K562 (cell line): Measurements from ENCODE around the gene FARP2. TPM values are rescaled to one million over a fixed set of nuclear protein-coding genes. Genes with fewer than 3 reads are reported as not detected.

ENCODE experiments used
- CBX3 ChIP-seq, 2 experiments: IDR thresholded peaks; 1 replicate in 1 of 2; 2 replicates in 1 of 2; pipeline ENCODE4 v1.6.1; 2012; ENCODE audit warnings: inconsistent platforms in 2 of 2, low read length in 2 of 2, borderline replicate concordance in 1 of 2, control low read depth in 1 of 2
- STAT5A ChIP-seq: IDR thresholded peaks from 2 replicates; pipeline ENCODE4 v1.6.1; 2012; ENCODE audit warnings: low read length, inconsistent platforms, borderline replicate concordance
- TEAD1 ChIP-seq, 2 experiments: fragments of 450-650 bp in 1 of 2; sonication (generic) in 1 of 2; formaldehyde crosslinking; IDR thresholded peaks; 2 replicates each; pipeline versions ENCODE4 v1.4.0 to v1.8.0; 2020 to 2022; ENCODE audit warnings: mild to moderate bottlenecking in 2 of 2, missing genetic modification reagents in 1 of 2
- ZBTB7A ChIP-seq: IDR thresholded peaks from 2 replicates; pipeline ENCODE4 v1.6.1; 2011; ENCODE audit warnings: low read depth, mild to moderate bottlenecking, low read length, moderate library complexity, borderline replicate concordance; ENCODE audit not compliant: control insufficient read depth
- ZNF717 ChIP-seq: fragments of 250-450 bp; sonication (Bioruptor Pico); IDR thresholded peaks from 2 replicates; pipeline ENCODE4 v1.5.0; 2021
- polyA plus RNA-seq, 8 experiments: library from polyadenylated mRNA; depleted of rRNA in 4 of 8; stranded (reverse) in 5 of 8; unstranded in 3 of 8; fragments of >200 nt; fragmentation: Nextera tagmentation in 2 of 8; fragmentation: Illumina TruSeq in 1 of 8; extraction: Ambion mirVana in 2 of 8; extraction: Trizol in 1 of 8; gene quantifications; 2 replicates each; pipeline versions ENCODE4 v1.2.1 to v1.2.3, GENCODE V29; 2011 to 2014; ENCODE audit warnings: inconsistent platforms in 1 of 8, missing spikeins in 1 of 8
- total RNA-seq, 7 experiments: library from RNA; depleted of rRNA in 6 of 7; stranded (reverse); fragments of >200 nt in 6 of 7; fragmentation: Illumina TruSeq in 2 of 7; extraction: Trizol in 2 of 7; gene quantifications; 2 replicates each; pipeline versions ENCODE4 v1.2.1 to v1.2.3, GENCODE V29; 2011 to 2021; ENCODE audit warnings: low replicate concordance in 1 of 7
- TF ChIP-seq, protein P1 (sequence below): fragments of 250-450 bp; sonication (Bioruptor Pico); IDR thresholded peaks from 2 replicates; pipeline ENCODE4 v1.4.0; 2020; ENCODE audit warnings: mild to moderate bottlenecking, moderate library complexity, borderline replicate concordance
- TF ChIP-seq, protein P2 (sequence below), 2 experiments: IDR thresholded peaks; 2 replicates each; pipeline ENCODE4 v1.6.1; 2012; ENCODE audit warnings: improper control_type of control experiment in 2 of 2, low read depth in 2 of 2, low read length in 2 of 2, borderline replicate concordance in 1 of 2
- TF ChIP-seq, protein P3 (sequence below): fragments of 450-650 bp; formaldehyde crosslinking; IDR thresholded peaks from 2 replicates; pipeline ENCODE4 v1.4.0; 2020; ENCODE audit warnings: mild to moderate bottlenecking
- TF ChIP-seq, protein P4 (sequence below): fragments of 250-450 bp; sonication (Bioruptor Pico); IDR thresholded peaks from 2 replicates; pipeline ENCODE4 v1.4.0; 2020; ENCODE audit warnings: mild to moderate bottlenecking, moderate library complexity
- TF ChIP-seq, protein P5 (sequence below): sonication (generic); formaldehyde crosslinking; IDR thresholded peaks from 2 replicates; pipeline ENCODE4 v1.8.0; 2022; ENCODE audit warnings: mild to moderate bottlenecking, missing genetic modification reagents

FARP2 gene
- total and polyA plus RNA-seq, 9 of the 15 experiments (the other 6 are each of a cell fraction or from before 2014, with no cell fraction given): 4.1 to 38.1 (median 21.1) TPM

DNA sequence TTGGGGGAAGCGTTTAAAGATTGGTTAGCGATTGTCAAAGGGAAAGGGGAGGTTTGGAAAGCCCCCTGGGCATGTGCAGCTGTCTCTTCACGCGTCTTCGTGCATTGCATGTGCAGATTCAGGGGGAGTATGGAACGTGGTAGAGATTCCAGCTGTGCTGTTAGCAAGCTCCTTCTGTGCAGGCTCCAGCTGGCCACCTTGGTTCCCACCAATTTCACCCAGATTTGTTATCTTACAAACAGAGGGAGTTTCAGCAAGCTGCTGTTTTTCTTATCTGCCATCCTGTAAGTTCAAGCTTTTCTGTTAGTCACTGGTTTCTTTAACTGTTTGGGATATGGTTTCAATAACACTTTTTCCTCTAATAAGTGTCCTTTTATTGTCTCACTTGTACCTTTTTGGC, 30.4 kb downstream of the FARP2 start (continued):
- TF ChIP-seq, protein P1, sequence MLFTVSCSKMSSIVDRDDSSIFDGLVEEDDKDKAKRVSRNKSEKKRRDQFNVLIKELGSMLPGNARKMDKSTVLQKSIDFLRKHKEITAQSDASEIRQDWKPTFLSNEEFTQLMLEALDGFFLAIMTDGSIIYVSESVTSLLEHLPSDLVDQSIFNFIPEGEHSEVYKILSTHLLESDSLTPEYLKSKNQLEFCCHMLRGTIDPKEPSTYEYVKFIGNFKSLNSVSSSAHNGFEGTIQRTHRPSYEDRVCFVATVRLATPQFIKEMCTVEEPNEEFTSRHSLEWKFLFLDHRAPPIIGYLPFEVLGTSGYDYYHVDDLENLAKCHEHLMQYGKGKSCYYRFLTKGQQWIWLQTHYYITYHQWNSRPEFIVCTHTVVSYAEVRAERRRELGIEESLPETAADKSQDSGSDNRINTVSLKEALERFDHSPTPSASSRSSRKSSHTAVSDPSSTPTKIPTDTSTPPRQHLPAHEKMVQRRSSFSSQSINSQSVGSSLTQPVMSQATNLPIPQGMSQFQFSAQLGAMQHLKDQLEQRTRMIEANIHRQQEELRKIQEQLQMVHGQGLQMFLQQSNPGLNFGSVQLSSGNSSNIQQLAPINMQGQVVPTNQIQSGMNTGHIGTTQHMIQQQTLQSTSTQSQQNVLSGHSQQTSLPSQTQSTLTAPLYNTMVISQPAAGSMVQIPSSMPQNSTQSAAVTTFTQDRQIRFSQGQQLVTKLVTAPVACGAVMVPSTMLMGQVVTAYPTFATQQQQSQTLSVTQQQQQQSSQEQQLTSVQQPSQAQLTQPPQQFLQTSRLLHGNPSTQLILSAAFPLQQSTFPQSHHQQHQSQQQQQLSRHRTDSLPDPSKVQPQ (CRISPR knock-in tag): no peak
- TF ChIP-seq, protein P2, sequence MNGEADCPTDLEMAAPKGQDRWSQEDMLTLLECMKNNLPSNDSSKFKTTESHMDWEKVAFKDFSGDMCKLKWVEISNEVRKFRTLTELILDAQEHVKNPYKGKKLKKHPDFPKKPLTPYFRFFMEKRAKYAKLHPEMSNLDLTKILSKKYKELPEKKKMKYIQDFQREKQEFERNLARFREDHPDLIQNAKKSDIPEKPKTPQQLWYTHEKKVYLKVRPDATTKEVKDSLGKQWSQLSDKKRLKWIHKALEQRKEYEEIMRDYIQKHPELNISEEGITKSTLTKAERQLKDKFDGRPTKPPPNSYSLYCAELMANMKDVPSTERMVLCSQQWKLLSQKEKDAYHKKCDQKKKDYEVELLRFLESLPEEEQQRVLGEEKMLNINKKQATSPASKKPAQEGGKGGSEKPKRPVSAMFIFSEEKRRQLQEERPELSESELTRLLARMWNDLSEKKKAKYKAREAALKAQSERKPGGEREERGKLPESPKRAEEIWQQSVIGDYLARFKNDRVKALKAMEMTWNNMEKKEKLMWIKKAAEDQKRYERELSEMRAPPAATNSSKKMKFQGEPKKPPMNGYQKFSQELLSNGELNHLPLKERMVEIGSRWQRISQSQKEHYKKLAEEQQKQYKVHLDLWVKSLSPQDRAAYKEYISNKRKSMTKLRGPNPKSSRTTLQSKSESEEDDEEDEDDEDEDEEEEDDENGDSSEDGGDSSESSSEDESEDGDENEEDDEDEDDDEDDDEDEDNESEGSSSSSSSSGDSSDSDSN (IDR thresholded peaks at IDR 0.05; ENCODE audit: borderline replicate concordance in 1 of 2, low read depth in 2 of 2, low read length in 2 of 2): no peak
- TF ChIP-seq ZBTB7A (no peak), ZNF717 (CRISPR knock-in tag) (no peak), TEAD1 (CRISPR knock-in tag; IDR thresholded peaks at IDR 0.05) (no peak), STAT5A (0 out of 2 replicates have a peak, but pooled peaks have one; percentile 24), CBX3 (IDR thresholded peaks at IDR 0.05; ENCODE audit: borderline replicate concordance in 1 of 2, low read length in 2 of 2) (no peak)
- TF ChIP-seq, protein P3, sequence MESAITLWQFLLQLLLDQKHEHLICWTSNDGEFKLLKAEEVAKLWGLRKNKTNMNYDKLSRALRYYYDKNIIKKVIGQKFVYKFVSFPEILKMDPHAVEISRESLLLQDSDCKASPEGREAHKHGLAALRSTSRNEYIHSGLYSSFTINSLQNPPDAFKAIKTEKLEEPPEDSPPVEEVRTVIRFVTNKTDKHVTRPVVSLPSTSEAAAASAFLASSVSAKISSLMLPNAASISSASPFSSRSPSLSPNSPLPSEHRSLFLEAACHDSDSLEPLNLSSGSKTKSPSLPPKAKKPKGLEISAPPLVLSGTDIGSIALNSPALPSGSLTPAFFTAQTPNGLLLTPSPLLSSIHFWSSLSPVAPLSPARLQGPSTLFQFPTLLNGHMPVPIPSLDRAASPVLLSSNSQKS: no peak
- TF ChIP-seq, protein P4, sequence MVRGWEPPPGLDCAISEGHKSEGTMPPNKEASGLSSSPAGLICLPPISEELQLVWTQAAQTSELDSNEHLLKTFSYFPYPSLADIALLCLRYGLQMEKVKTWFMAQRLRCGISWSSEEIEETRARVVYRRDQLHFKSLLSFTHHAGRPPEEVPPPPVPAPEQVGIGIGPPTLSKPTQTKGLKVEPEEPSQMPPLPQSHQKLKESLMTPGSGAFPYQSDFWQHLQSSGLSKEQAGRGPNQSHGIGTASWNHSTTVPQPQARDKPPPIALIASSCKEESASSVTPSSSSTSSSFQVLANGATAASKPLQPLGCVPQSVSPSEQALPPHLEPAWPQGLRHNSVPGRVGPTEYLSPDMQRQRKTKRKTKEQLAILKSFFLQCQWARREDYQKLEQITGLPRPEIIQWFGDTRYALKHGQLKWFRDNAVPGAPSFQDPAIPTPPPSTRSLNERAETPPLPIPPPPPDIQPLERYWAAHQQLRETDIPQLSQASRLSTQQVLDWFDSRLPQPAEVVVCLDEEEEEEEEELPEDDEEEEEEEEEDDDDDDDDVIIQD (CRISPR knock-in tag): no peak
- TF ChIP-seq, protein P5, sequence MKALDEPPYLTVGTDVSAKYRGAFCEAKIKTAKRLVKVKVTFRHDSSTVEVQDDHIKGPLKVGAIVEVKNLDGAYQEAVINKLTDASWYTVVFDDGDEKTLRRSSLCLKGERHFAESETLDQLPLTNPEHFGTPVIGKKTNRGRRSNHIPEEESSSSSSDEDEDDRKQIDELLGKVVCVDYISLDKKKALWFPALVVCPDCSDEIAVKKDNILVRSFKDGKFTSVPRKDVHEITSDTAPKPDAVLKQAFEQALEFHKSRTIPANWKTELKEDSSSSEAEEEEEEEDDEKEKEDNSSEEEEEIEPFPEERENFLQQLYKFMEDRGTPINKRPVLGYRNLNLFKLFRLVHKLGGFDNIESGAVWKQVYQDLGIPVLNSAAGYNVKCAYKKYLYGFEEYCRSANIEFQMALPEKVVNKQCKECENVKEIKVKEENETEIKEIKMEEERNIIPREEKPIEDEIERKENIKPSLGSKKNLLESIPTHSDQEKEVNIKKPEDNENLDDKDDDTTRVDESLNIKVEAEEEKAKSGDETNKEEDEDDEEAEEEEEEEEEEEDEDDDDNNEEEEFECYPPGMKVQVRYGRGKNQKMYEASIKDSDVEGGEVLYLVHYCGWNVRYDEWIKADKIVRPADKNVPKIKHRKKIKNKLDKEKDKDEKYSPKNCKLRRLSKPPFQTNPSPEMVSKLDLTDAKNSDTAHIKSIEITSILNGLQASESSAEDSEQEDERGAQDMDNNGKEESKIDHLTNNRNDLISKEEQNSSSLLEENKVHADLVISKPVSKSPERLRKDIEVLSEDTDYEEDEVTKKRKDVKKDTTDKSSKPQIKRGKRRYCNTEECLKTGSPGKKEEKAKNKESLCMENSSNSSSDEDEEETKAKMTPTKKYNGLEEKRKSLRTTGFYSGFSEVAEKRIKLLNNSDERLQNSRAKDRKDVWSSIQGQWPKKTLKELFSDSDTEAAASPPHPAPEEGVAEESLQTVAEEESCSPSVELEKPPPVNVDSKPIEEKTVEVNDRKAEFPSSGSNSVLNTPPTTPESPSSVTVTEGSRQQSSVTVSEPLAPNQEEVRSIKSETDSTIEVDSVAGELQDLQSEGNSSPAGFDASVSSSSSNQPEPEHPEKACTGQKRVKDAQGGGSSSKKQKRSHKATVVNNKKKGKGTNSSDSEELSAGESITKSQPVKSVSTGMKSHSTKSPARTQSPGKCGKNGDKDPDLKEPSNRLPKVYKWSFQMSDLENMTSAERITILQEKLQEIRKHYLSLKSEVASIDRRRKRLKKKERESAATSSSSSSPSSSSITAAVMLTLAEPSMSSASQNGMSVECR: no peak
